ENCODE data around the gene AATF. TPM values are rescaled to one million over a fixed set of nuclear protein-coding genes. Genes with fewer than 3 reads are reported as not detected.

AATF gene
- polyA plus RNA-seq, 3 donors: 33.2 to 34.1 (median 34.0) TPM

DNA sequence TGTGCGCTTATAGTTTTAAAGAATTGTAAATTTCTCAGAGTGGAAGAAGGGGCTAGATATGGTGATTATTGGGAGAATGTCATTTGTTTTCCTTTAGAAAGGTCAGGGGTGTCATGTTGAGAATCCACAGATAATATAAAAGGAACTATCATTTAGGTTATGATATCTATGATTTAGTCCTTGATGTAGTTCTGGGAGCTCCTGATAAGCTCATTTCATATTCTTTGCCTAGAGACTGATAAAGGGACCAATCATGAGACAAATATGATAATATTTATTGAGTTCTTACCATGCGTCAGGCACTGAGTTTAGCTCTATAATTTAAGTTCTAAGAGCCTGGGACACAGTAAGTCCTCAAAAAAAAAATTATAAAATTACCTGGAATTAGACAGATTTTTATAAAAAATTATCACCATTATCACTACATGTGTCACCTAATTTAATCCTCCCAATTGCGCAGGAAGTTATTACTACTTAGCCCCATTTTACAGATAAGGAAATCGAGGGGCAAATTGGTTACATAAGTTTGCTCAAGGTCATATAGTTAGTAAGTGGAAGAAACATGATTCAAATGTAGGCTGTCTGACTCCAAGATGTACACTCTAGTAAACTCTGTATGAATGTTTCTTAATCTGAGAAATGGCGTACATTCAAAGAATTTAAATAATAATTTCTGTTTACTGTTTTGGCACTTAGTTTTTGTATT, 2.5 kb downstream of the AATF start:
- 83 to 96% (median 94%) methylated on average over 5 of the region's 5 CpGs for WGBS, 3 donors

GRCh38 chr17:36971508-36971907, 22.8 kb downstream of the AATF start:
- 78 to 84% (median 83%) methylated on average over 4 of the region's 4 CpGs for WGBS, 3 donors
- no peak overlapping the region for H3K27ac ChIP-seq (ENCODE audit: low read depth, low read length)

More for the DNA sequence above, 2.5 kb downstream of the AATF start:
- no peak overlapping the region for H3K27ac ChIP-seq (ENCODE audit: low read depth, low read length)

DNA sequence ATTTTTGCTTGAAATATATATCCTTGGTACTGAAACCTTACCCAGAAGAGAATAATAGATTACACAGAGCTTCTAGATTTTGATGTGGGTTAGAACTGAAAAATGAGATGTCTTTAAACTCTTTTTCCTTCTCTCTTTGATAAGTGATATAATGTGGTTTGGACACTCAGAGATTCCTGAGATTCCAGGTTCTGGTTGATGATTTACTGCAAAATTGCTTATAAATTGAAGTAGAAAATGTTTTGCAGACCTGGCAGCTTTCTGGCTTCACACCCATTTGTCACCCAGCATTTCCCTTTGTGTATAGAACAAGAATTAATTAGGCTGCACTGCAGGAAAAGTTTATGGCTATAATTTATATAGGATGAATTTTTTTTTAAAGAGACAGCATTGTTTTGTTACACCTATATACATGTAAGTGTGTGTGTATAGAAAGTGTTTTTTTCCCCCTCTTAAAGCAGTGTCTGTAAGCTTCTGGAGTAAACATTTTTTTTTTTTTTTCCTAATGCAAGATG, 23.5 kb downstream of the AATF start:
- no peak overlapping the region for H3K27ac ChIP-seq (ENCODE audit: low read depth, low read length)

DNA sequence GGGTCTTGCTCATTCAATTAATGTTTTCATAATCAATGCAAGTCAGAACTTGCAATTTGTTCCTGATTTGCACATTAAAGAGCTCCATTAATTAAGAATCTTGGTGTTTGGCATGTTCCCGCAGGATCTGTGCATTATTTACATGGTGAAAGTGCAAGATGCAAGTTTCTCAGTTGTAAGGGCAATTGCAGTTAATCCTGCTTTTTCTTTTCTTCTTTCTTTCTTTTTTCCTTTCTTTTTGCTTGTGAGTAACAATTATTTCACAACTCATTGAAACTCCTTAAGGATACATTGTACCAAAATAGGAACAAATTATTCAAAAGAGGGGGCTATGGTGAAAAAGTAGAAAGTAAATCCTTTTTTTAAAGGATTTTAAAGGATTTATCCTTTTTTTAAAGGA, 24.2 kb downstream of the AATF start:
- WGBS, 3 donors: 90 to 97% (median 95%) methylated on average over 1 of the region's 1 CpG
- no peak overlapping the region for H3K27ac ChIP-seq (ENCODE audit: low read depth, low read length)

DNA sequence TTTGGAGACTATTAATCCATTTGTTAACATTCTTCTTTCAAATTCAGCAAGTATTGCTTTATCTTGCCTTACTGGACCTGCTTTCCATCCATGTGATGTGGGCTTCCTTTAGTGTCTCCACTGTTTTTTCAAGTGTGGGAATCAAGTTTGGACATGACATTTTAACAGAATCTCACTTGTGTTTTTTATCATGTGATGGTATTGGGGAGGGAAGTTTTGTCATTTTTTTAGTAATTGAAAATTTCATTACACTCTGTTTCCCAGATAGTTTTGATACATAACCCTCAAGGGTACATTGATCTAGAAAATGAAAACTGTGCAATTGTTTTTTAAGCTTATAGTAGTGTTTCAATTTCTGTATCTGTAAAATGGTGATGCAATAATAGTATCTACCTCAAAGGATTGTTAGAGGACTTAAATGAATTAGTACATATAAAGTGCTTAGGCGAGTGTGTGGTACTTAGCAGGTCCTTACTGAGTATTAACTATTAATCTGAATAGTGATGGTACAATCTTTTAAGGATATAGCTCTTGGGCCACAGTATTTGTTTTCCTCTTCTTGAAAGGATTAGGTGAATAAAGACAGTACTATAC, 27.3 kb downstream of the AATF start:
- 85 to 96% (median 91%) methylated on average over 1 of the region's 1 CpG for WGBS, 3 donors
- H3K27ac ChIP-seq (ENCODE audit: low read depth, low read length): no peak overlapping the region

- H3K27ac ChIP-seq (ENCODE audit: low read depth, low read length): no peak overlapping the region
- WGBS, 3 donors: 87 to 92% (median 92%) methylated on average over 2 of the region's 2 CpGs
Observed at GRCh38 chr17:36977066-36977465, 28.3 kb downstream of the AATF start.

DNA sequence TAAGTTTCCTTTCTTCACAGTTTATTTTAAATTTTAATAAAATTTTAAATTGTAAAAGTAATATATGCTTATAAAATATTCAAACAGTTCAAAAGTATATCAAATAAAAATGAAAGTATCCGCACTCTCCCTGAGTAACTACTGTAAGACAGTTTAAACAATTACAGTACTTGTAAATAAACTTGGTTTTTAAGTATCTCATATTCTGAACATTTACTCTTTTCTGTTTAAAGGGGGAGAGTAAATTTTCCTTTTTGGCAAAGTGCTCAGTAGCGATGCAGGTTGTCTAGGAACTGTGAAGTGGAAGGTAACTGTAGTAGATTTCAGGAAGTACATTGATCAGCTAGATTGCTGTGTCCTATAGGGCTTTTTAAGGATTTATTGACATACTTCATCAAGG, 28.8 kb downstream of the AATF start:
- no peak overlapping the region for H3K27ac ChIP-seq (ENCODE audit: low read depth, low read length)
- 97 to 98% (median 98%) methylated on average over 2 of the region's 2 CpGs for WGBS, 3 donors

GRCh38 chr17:36978810-36979564, 30.2 kb downstream of the AATF start:
- WGBS, 3 donors: 72 to 90% (median 88%) methylated on average over 11 of the region's 11 CpGs
- H3K27ac ChIP-seq (ENCODE audit: low read depth, low read length): no peak overlapping the region

GRCh38 chr17:36979565-36979941, 30.8 kb downstream of the AATF start:
- 79 to 96% (median 90%) methylated on average over 4 of the region's 4 CpGs for WGBS, 3 donors

GRCh38 chr17:36980280-36980761, 31.6 kb downstream of the AATF start:
- 13 to 43% (median 40%) methylated on average over 2 of the region's 2 CpGs for WGBS, 3 donors

More at GRCh38 chr17:36979565-36979941, 30.8 kb downstream of the AATF start:
- no peak overlapping the region for H3K27ac ChIP-seq (ENCODE audit: low read depth, low read length)

GRCh38 chr17:36983618-36984017, 34.9 kb downstream of the AATF start:
- H3K27ac ChIP-seq (ENCODE audit: low read depth, low read length): no peak overlapping the region

More at GRCh38 chr17:36980280-36980761, 31.6 kb downstream of the AATF start:
- no peak overlapping the region for H3K27ac ChIP-seq (ENCODE audit: low read depth, low read length)

- 72 to 94% (median 94%) methylated on average over 6 of the region's 6 CpGs for WGBS, 3 donors
- no peak overlapping the region for H3K27ac ChIP-seq (ENCODE audit: low read depth, low read length)
Observed at GRCh38 chr17:36989173-36989572, 40.4 kb downstream of the AATF start.

GRCh38 chr17:36992701-36993100, 43.9 kb downstream of the AATF start:
- no peak overlapping the region for H3K27ac ChIP-seq (ENCODE audit: low read depth, low read length)
- WGBS, 3 donors: 51 to 92% (median 85%) methylated on average over 2 of the region's 2 CpGs

DNA sequence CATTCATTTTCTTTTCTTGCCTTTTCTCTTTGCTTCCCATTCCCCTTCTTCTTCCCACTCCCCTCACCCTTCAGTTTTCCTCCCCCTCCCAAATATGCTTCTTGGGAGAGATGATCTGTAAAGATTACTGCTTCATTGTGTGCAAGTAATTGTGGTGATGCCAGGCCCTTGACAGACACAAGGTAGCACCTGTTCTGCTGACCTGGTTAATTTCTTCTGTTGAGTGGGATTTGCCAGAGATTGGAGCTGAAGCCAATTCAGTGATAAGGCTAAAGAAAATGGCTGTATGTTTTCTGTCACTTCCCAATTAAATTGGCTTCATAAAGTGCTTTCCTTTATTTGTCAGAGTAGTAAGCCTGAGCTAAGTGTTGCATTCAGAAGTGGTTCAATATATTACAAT, 44.5 kb downstream of the AATF start:
- H3K27ac ChIP-seq (ENCODE audit: low read depth, low read length): no peak overlapping the region

DNA sequence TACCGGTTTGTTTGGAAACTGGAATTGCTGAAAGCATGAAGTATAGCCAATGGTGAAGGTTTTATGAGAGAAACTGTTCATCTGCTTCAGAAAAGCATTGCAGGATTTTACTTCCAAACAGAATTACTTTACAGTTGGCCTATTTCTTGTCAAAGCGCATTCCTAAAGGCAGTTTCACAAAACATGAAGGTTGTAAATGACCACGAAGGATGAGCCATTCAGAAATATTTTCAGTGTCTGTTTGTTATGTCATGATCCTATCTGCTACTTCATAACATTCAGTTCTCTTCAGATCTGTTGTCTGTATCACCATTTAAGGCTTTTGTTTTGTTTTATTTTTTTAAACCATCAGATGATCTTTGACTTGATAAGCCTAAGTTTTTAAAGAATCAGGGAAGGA, 45.7 kb downstream of the AATF start:
- H3K27ac ChIP-seq (ENCODE audit: low read depth, low read length): no peak overlapping the region
- 85 to 95% (median 88%) methylated on average over 3 of the region's 3 CpGs for WGBS, 3 donors

DNA sequence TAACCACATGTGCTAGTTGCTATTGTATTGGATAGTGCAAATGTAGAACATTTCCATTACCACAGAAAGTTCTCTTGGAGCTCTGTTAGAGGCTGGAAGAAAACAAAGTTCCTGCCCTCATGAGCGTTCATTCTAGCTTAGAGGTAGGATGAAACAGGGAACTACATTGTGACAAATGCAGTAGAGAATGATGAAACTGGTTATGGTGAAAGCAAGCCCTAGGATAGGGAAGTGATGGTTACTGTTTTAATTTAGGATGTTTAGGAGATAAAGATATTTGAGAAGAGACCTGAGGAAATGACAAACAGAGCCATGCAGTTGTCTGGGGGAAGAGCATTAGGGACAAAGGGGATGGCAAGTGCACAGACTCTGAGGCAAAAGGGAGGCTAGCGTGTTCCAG, 50.7 kb downstream of the AATF start:
- no peak overlapping the region for H3K27ac ChIP-seq (ENCODE audit: low read depth, low read length)
- 76 to 92% (median 85%) methylated on average over 2 of the region's 2 CpGs for WGBS, 3 donors

DNA sequence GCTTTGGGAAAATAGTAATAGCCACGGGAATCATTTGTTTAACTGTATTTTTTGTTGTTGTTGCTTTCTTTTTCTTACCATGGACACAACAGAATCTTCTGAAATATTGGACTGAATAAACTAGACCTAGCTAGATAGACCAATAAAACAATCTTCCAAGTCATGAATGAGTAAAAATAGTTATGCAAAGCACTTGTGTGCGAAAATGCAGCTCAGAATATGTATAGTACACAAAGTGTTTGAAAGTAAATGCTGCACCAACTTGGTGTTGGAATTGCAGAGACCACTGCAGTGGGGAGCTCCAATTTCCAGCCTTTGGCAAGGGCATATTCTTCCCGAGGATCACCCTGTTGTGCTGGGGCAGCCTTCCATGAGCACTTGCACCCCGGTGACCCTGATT, 68.0 kb downstream of the AATF start:
- WGBS, 3 donors: 79 to 83% (median 80%) methylated on average over 4 of the region's 4 CpGs
- H3K27ac ChIP-seq (ENCODE audit: low read depth, low read length): no peak overlapping the region

DNA sequence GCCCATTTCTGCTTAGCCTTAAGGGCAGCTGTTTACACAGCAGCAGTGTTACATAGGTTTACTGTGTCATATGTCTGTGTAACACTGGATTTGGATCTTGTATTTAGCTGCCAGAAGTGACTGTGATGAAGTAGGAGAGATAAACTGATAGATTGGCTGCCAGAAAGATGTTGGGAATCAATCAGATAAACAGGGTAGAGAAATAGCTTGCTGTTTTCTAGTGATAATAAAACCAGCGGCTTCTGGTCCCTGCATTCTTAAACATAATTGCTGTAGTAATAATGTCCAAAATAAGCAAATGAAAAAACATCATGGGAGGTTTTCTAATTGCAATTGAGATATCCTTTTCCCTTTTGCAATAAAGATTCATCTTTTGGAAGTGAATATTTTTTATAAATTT, 68.7 kb downstream of the AATF start:
- WGBS, 3 donors: 76 to 90% (median 86%) methylated on average over 1 of the region's 1 CpG

DNA sequence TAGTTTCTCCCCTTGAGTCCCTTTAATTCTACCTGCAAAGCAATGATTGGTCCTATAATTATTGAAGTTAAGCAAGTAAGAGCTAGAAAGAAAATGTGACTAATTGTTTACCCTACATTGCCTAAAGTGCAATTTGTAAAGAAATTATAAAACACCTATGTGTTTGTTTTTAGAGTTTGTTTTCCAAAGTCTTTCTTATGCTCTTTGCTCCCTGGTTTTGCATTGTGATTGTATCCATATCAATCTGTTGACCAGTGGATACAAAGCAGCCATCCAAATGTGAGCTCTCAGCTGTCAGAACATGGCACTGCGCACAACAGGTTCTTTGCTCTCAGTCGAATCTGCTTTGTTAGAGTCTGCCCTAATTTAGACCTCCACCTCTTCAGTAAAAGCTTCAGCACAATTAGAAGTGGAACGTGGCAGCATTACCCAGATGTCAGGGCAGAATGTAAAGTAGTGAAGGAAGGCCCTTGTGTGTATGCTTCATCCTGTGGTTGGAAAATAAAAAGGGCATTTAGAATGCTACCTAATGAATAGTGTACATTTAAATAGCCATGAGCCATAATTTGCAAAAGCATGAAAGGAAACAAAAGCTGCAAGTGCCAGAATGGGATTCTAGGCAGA, 70.5 kb downstream of the AATF start:
- no peak overlapping the region for H3K27ac ChIP-seq (ENCODE audit: low read depth, low read length)
- 93 to 94% (median 93%) methylated on average over 3 of the region's 3 CpGs for WGBS, 3 donors

More for the DNA sequence above, 68.7 kb downstream of the AATF start:
- no peak overlapping the region for H3K27ac ChIP-seq (ENCODE audit: low read depth, low read length)
